NCI-H2227 treated with DMSO at 0.1 percent for 48 hours (cell line): ENCODE measurements around the gene HBEGF.

Experiments used
- DNase-seq: peaks from one replicate; lab custom pipeline; 2025; lab: John Stamatoyannopoulos, UW

Gene HBEGF

GRCh38 chr5:140302786-140303639 is 43.4 kb downstream of the HBEGF start, which contains the start of gene PFDN1:
PFDN1 (minus strand) TSS chr5:140303101; CDS start chr5:140303073, 28 bp downstream.
- DNase-seq: peak; percentile 86

- DNase-seq: no peak
Observed at GRCh38 chr5:140301136-140301535, 45.3 kb downstream of the HBEGF start.

- DNase-seq: no peak
Observed at GRCh38 chr5:140299056-140299455, 47.3 kb downstream of the HBEGF start.

- no peak for DNase-seq
Observed at GRCh38 chr5:140298183-140298601, 48.2 kb downstream of the HBEGF start.

GRCh38 chr5:140297283-140297682 is 49.1 kb downstream of the HBEGF start:
- DNase-seq: no peak

GRCh38 chr5:140296289-140296688 is 50.1 kb downstream of the HBEGF start:
- DNase-seq: no peak

- no peak for DNase-seq
Observed at GRCh38 chr5:140295414-140295813, 51.0 kb downstream of the HBEGF start.

GRCh38 chr5:140294753-140295152 is 51.6 kb downstream of the HBEGF start:
- DNase-seq: no peak

- no peak for DNase-seq
Observed at GRCh38 chr5:140293849-140294100, 52.6 kb downstream of the HBEGF start.

GRCh38 chr5:140293091-140293848 is 53.1 kb downstream of the HBEGF start:
- DNase-seq: no peak

- DNase-seq: no peak
Observed at GRCh38 chr5:140292212-140293036, 54.0 kb downstream of the HBEGF start.

GRCh38 chr5:140287801-140288521 is 58.4 kb downstream of the HBEGF start:
- no peak for DNase-seq

- DNase-seq: no peak
Observed at GRCh38 chr5:140286424-140286823, 60.0 kb downstream of the HBEGF start.

GRCh38 chr5:140284013-140284412 is 62.4 kb downstream of the HBEGF start:
- no peak for DNase-seq
